RWPE2 (cell line): ENCODE results near the gene NRG2.

Experiments used
- ATAC-seq: fragments of 200-7000 bp; cut with Tn5 transposase; 3 replicates; pipeline ENCODE4 v1.9.1; 2021; ENCODE audit warnings: low read depth
- DNase-seq: peaks from one replicate; pipeline ENCODE4 v3.0.0-alpha.2; 2020; ENCODE audit warnings: low spot score
- H3K27ac ChIP-seq: fragments of 450-650 bp; 2 replicates; pipeline ENCODE4 v1.5.1; 2017; ENCODE audit warnings: mild to moderate bottlenecking; ENCODE audit not compliant: poor library complexity, severe bottlenecking
- H3K27me3 ChIP-seq: fragments of 250-450 bp; sonication (Bioruptor Pico); 2 replicates; pipeline ENCODE4 v1.5.1; 2021; ENCODE audit warnings: mild to moderate bottlenecking, moderate library complexity; ENCODE audit not compliant: insufficient read depth, poor library complexity, severe bottlenecking
- H3K36me3 ChIP-seq: fragments of 250-450 bp; sonication (Bioruptor Pico); 2 replicates; pipeline ENCODE4 v1.5.1; 2020; ENCODE audit warnings: low read depth, mild to moderate bottlenecking, moderate library complexity
- H3K4me1 ChIP-seq: fragments of 250-450 bp; sonication (Bioruptor Pico); 2 replicates; pipeline ENCODE4 v1.5.1; 2021; ENCODE audit warnings: mild to moderate bottlenecking, moderate library complexity; ENCODE audit not compliant: insufficient read depth, poor library complexity, severe bottlenecking
- H3K4me3 ChIP-seq: fragments of 250-450 bp; sonication (Bioruptor Pico); 2 replicates; pipeline ENCODE4 v1.5.1; 2021; ENCODE audit warnings: mild to moderate bottlenecking, moderate library complexity; ENCODE audit not compliant: severe bottlenecking
- H3K9me3 ChIP-seq: fragments of 250-450 bp; sonication (Bioruptor Pico); 2 replicates; pipeline ENCODE4 v1.5.1; 2021; ENCODE audit warnings: mild to moderate bottlenecking, moderate library complexity; ENCODE audit not compliant: severe bottlenecking
- CTCF ChIP-seq: fragments of 450-650 bp; IDR thresholded peaks from one replicate; pipeline ENCODE4 v1.5.1; 2017; ENCODE audit warnings: mild to moderate bottlenecking, moderate library complexity; ENCODE audit not compliant: poor library complexity, severe bottlenecking

Gene NRG2

GRCh38 chr5:139814704-139815280, 228.3 kb downstream of the NRG2 start:
- ATAC-seq = no peak
- Histone ChIP-seq H3K9me3 (peaks cover 4% of the 10 kb centered on the region), H3K27me3 (peaks cover 8% of the 10 kb centered on the region)

GRCh38 chr5:139814191-139814601, 228.9 kb downstream of the NRG2 start:
- H3K27ac ChIP-seq = no peak overlapping the region
- DNase-seq (peak; percentile 59), ATAC-seq (no peak)
- no peaks in the 10 kb centered on the region for H3K36me3 ChIP-seq
- no peak overlapping the region for H3K4me3 ChIP-seq
- H3K27me3 ChIP-seq = peaks cover 3% of the 10 kb centered on the region
- no peak for TF ChIP-seq CTCF
- H3K4me1 ChIP-seq = no peaks in the 10 kb centered on the region
- peaks cover 4% of the 10 kb centered on the region for H3K9me3 ChIP-seq

More at GRCh38 chr5:139814704-139815280, 228.3 kb downstream of the NRG2 start:
- no peaks in the 10 kb centered on the region for H3K4me1 ChIP-seq
- peak; percentile 44 for DNase-seq
- no peaks in the 10 kb centered on the region for H3K36me3 ChIP-seq
- H3K27ac ChIP-seq = no peak overlapping the region
- no peak overlapping the region for H3K4me3 ChIP-seq
- no peak for TF ChIP-seq CTCF

GRCh38 chr5:139812836-139813805, 230.0 kb downstream of the NRG2 start:
- Histone ChIP-seq H3K27me3 (no peaks in the 10 kb centered on the region), H3K27ac (no peak overlapping the region), H3K4me3 (no peak overlapping the region), H3K9me3 (no peaks in the 10 kb centered on the region), H3K36me3 (no peaks in the 10 kb centered on the region), H3K4me1 (no peaks in the 10 kb centered on the region)
- peak; percentile 69 for DNase-seq
- no peak for TF ChIP-seq CTCF
- no peak for ATAC-seq

- Histone ChIP-seq H3K9me3 (no peaks in the 10 kb centered on the region), H3K27ac (no peak overlapping the region), H3K4me1 (no peaks in the 10 kb centered on the region), H3K27me3 (no peaks in the 10 kb centered on the region), H3K36me3 (no peaks in the 10 kb centered on the region), H3K4me3 (no peak overlapping the region)
- no peak for TF ChIP-seq CTCF
- ATAC-seq (no peak), DNase-seq (peak; percentile 34)
Observed at GRCh38 chr5:139812323-139812722, 230.8 kb downstream of the NRG2 start.
